T follicular helper cell (primary cell): ENCODE results near the gene HBQ1.
"Not testable (repeated sequence)": the region's sequence is repeated elsewhere in the genome, so short reads cannot be mapped to it uniquely, and the experiment has no call there.

Source experiments
- DNase-seq: peaks from one replicate; pipeline ENCODE4 v3.0.0-alpha.2; 2020; ENCODE audit warnings: low read depth
- total RNA-seq, 2 experiments: gene quantifications; one replicate each; lab custom pipeline; 2026; lab: John Stamatoyannopoulos, UW

HBQ1 gene
- total RNA-seq, result 0 to 0.04 reads per million in 2 experiments

- no peak for DNase-seq
These were observed at the start of gene HBQ1 for GRCh38 chr16:180101-180675. HBQ1 (plus strand) TSS chr16:180459; CDS start chr16:180487, 28 bp downstream.

- no peak for DNase-seq
These were observed 49.6 kb upstream of the HBQ1 start for GRCh38 chr16:130533-131173.

GRCh38 chr16:132120-132519, 48.1 kb upstream of the HBQ1 start:
- no peak for DNase-seq

DNA sequence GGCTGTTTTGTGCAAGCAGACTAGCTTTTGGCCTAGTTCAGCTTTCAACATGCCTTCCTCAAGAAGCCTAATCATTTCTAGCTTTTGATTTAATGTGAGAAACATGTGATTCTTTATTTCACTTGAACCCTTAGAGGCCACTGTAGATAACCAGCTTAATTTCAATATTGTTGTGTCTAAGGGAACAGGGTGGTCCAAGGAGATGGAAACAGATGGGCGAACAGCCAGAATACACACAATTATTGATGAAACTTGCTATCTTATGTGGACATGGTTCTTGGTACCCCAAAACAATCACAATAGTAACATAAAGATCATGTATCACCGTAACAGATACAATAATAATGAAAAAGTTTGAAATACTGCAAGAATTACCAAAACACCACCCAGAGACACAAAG, 46.5 kb upstream of the HBQ1 start:
- DNase-seq, result no peak

- DNase-seq, result no peak
These were observed 42.2 kb upstream of the HBQ1 start for GRCh38 chr16:138049-138417.

- DNase-seq, result no peak
These were observed 39.9 kb upstream of the HBQ1 start for GRCh38 chr16:140175-140857.

DNA sequence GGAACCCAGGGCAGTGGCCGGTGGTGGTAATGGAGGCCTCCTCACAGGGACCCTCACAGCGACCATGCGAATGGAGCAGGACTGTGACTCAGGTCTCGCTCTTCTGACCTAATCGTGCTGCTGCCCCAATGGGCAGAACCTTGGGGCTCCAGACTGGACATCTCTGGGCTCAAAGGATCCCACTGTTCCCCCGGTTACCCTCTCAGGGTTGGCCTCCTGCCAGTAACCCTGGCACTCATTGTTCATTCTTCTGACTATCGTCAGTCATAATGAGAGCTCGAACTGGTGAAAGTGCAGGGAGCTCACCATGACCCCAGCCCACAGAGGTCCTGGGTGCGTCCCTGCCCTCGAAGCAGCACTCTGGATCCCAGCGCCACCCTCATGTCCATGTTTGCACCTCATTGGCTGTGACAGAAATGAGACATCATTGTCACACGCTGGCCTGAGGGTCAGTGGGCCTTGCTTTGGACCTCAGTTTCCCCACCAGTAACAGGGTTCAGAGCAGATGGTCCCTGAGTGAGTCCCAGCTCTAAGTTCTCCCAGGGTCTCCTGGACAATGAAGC, 37.8 kb upstream of the HBQ1 start:
- DNase-seq, result no peak

DNA sequence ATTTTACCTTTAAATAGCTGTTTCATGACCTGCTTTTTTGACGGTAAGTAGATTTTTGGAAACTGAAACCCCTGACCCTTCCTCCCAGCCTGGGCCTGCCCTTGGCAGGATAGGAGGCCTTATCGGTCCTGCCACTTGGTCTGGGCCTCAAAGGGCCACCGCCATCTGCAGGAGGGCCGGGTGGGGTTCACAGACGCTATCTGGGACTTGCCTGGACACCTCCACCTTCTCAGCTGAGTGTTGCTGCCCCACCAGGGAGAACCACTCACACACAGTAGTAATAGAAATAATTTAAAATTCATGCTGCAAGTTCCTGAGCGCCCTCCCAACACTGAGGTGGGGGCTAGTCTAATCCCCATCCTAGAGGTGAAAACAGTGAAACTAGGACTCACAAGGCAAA, 37.2 kb upstream of the HBQ1 start:
- no peak for DNase-seq

DNA sequence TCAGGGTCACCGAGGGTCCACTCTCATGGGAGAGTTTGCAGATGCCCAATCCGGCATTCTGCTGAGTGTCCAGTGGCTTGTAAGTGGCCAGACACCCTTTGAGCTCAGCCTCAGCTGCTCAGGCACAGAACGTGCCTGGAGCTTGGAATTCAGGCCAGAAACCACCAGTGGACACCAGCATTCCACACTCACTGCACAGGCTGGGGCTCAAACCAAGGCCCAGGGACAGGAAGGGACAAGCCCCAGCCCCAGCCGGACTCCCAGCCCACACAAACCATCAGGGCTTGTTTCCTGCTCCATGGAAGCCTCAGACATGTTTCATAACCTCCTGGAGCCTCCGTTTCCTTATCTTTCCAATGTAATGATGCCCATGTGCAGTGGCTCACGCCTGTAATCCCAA, 36.8 kb upstream of the HBQ1 start:
- no peak for DNase-seq

- DNase-seq, result no peak
These were observed 35.4 kb upstream of the HBQ1 start for GRCh38 chr16:144797-145252.

DNA sequence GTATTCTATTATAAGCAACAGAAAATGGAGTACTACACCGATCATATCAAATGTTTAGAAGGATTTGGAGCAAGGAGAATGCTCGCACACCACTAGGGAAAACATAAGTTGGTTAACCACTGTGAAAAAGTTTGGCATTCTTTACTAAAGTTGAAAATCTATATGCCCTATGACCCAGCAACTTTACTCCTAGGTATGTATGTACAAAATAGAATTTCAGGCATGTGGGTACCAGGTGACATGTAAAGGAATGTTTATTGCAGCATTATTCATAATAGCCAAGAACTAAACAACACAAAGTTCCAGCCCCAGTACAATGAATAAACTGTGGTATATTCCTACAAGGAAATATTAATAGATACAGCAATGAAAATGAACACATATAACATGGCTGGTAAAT, 33.6 kb upstream of the HBQ1 start:
- DNase-seq, result no peak

DNA sequence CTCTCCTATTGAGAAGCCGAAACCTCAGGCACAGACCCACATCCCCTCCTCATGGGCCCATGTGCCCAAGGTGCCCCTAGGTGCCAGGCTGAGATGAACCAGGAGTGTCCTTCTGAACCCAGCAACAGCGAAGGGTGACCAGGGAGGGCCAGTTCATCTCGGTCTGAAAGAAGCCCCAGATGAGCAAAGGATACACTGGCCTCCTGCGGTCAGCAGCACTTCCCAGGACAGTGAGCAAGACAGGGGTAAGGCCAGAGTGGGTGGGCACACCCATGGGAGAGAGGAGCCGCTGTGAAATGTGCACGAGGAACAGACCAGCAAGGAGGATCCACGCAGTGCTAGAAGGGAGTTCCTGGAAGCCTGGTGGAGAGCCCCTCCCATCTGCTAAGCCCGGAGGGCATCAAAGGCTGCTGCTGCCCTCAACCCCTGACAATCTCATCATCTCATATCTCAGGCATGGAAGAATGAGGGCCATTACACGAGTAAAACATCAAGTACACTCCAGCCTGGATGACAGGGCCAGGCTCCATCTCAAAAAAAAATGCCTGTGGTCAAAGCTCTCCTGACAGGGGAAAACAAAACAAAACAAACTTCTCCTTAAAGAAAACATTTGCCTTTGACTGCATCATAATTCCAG, 31.1 kb upstream of the HBQ1 start:
- DNase-seq, result no peak

DNA sequence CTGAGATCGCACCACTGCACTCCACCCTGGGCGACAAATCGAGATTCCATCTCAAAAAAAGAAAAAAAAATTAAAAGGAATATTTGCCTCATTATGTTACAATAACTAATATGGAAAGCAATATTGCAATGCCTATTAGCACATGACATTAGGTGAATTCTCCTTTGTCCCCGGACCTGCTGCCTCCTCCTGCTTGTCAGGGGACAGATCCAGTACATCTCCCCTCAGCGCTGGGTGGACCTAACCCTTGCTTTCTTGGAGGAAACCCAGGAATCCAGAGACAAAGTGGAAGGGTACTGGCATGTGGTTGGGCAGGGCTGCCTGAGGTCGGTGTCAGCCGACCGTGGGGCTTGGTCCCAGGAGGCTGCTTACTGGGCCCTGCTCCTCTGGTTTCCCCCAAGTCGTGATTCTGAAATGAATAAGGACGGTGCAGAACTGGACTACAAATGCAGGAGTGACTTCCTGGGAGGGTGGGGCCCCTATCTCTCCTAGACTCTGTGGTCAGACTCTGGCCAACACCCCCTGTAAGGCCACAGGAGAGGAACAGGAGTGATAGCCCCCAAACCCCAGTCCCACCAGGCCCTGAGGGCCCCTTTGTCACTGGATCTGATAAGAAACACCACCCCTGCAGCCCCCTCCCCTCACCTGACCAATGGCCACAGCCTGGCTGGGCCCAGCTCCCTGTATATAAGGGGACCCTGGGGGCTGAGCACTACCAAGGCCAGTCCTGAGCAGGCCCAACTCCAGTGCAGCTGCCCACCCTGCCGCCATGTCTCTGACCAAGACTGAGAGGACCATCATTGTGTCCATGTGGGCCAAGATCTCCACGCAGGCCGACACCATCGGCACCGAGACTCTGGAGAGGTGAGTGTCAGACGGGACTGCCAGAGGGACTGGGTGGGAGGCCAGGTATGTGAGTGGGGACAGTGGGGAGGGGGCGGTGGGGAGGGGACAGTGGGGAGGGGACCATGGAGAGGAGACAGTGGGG, 27.8 kb upstream of the HBQ1 start, which contains the start of gene HBZ:
TSS of gene HBZ (plus strand) at position 504 of the 988 bp plus-strand sequence. CDS start at position 770, 266 bp downstream.
- DNase-seq, result no peak

DNA sequence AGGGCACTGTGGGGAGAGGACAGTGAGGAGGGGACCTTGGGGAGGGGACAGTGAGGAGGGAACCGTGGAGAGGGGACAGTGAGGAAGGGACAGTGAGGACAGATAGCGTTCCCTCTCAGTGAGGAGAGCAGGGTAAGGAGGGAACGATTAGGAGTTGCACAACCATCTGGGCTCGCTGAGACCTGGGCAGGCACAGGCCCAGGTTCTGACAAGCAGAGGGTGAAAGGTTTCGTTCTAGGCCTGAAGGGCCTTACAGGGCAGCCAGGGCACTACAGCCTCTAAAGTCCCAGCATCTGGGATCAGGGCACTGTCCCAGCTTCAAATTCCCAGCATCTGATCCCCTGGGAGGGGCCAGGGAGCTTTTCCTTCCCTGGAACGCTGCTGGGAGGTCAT, 27.1 kb upstream of the HBQ1 start:
- not testable (repeated sequence) for DNase-seq

GRCh38 chr16:153550-154216, 26.6 kb upstream of the HBQ1 start:
- not testable (repeated sequence) for DNase-seq

DNA sequence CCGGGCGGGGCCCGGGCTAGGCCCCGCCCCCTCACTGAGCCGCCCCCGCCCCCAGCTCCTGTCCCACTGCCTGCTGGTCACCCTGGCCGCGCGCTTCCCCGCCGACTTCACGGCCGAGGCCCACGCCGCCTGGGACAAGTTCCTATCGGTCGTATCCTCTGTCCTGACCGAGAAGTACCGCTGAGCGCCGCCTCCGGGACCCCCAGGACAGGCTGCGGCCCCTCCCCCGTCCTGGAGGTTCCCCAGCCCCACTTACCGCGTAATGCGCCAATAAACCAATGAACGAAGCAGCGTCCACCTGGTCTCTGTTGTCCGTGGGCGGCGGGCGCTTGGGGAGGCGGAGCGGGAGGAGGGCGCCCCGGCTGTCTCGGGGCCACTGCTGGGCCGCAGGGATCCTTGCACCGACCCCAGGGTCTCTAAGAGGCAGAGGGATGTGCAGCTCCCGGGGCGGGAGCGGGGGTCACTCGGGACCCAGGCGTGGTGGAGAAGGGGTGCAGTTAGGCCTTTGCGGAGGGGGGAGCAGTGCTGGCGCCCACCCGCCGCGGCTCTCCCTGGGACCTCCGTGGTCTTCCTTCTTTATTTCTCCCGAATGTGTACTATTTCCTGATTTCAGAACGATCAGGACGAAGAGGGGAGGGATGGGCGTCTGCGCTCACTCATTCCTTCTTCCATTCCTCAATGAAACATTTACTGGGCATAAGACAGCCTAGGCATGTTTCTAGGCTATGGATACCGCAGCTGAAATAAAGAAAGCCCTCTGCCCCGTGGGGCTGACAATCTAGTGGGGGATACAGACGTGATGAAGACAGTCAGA, 25.8 kb upstream of the HBQ1 start:
- DNase-seq, result no peak

GRCh38 chr16:155031-155398, 25.2 kb upstream of the HBQ1 start:
- DNase-seq, result no peak

GRCh38 chr16:159136-159849, 21.0 kb upstream of the HBQ1 start:
- DNase-seq, result no peak

DNA sequence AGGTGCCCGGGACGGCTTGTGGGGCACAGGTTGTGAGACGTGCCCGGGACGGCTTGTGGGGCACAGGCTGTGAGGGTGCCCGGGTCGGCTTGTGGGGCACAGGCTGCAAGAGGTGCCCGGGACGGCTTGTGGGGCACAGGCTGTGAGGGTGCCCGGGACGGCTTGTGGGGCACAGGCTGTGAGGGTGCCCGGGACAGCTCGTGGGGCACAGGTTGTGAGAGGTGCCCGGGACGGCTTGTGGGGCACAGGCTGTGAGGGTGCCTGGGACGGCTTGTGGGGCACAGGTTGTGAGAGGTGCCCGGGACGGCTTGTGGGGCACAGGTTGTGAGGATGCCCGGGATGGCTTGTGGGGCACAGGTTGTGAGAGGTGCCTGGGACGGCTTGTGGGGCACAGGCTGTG, 20.0 kb upstream of the HBQ1 start:
- not testable (repeated sequence) for DNase-seq
